MG63 (cell line): ENCODE measurements around the gene BORCS6. TPM values are rescaled to one million over a fixed set of nuclear protein-coding genes. Genes with fewer than 3 reads are reported as not detected.
"Not testable (repeated sequence)": the region's sequence is repeated elsewhere in the genome, so short reads cannot be mapped to it uniquely, and the experiment has no call there.

ENCODE experiments used
- DNase-seq: peaks from one replicate; pipeline ENCODE4 v3.0.0-alpha.2; 2020
- H3K27me3 ChIP-seq: fragments of 250-450 bp; sonication (Bioruptor Pico); 2 replicates; pipeline ENCODE4 v1.5.1; 2020; ENCODE audit warnings: mild to moderate bottlenecking, moderate library complexity
- H3K36me3 ChIP-seq: fragments of 250-450 bp; sonication (Bioruptor Pico); 2 replicates; pipeline ENCODE4 v1.5.1; 2020; ENCODE audit warnings: mild to moderate bottlenecking, moderate library complexity
- H3K4me3 ChIP-seq: fragments of 250-450 bp; sonication (Bioruptor Pico); 2 replicates; pipeline ENCODE4 v1.5.1; 2020; ENCODE audit warnings: mild to moderate bottlenecking, moderate library complexity
- H3K9me3 ChIP-seq: fragments of 250-450 bp; sonication (Bioruptor Pico); 2 replicates; pipeline ENCODE4 v1.5.1; 2020; ENCODE audit warnings: mild to moderate bottlenecking, moderate library complexity
- total RNA-seq: library from RNA; depleted of rRNA; stranded (reverse); fragments of >200 nt; shearing (Covaris generic); gene quantifications from 2 replicates; pipeline ENCODE4 v1.2.3, GENCODE V29; 2014; ENCODE audit warnings: low replicate concordance

BORCS6 gene
- total RNA-seq, 1 experiment from 2014 or later = 17.3 TPM

DNA sequence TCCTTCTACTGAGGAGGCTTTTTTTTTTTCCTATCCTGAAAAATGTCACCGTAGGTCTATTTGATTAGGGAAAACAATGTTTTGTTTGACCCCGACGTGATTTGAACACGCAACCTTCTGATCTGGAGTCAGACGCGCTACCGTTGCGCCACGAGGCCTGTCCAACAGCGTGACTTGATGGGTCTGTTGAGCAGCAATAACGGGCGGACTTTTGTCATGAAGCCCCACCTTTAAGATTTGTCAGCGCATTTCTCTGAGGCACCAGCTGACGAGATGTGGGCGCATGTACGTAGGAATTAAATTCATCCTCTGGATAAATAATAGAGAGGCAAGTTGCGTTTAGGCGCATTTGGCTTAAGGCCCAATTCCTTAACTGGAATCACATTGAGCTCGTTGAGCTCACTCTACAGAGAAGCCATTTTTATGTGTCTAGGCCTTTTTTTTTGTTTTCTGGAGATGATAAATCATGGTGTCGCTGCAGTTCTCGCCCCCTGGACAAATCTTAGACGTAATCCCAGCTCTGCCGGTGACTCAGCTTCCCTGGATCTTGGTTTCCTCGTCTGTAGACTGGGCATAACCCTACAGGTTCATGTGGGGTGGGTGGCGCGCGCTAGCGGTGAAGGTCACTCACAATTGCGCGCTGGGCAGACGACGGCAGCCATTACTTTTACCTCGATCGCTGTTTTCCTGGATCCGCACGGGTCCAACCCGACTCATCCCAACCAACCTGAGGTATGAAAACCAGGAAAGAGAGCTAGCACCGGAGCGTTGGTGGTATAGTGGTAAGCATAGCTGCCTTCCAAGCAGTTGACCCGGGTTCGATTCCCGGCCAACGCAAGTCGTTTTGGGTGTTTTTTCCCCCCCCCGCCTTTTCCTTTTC, 31.0 kb upstream of the BORCS6 start:
- Histone ChIP-seq H3K27me3 (no peaks in the 10 kb centered on the region), H3K4me3 (peak overlapping the region; percentile 81), H3K36me3 (no peaks in the 10 kb centered on the region), H3K9me3 (no peaks in the 10 kb centered on the region)
- DNase-seq = peak; percentile 83

DNA sequence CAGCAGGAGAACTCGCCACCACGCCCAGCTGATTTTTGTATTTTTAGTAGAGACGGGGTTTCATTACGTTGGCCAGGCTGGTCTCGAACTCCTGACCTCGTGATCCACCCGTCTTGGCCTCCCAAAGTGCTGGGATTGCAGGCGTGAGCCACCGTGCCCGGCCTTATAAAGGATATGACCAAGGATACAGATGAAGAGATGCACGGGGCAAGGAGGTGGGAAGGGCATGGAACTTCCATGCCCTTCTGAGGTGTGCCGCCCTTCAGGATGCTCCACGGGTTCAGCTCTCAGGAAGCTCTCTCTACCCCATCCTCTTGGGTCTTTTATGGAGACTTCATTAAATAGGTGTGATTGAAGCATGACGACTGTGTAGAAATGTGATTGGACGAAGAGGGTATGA, 24.0 kb upstream of the BORCS6 start:
- H3K4me3 ChIP-seq, H3K9me3 ChIP-seq, H3K27me3 ChIP-seq, DNase-seq: not testable (repeated sequence)
- peaks cover 11% of the 10 kb centered on the region for H3K36me3 ChIP-seq

DNA sequence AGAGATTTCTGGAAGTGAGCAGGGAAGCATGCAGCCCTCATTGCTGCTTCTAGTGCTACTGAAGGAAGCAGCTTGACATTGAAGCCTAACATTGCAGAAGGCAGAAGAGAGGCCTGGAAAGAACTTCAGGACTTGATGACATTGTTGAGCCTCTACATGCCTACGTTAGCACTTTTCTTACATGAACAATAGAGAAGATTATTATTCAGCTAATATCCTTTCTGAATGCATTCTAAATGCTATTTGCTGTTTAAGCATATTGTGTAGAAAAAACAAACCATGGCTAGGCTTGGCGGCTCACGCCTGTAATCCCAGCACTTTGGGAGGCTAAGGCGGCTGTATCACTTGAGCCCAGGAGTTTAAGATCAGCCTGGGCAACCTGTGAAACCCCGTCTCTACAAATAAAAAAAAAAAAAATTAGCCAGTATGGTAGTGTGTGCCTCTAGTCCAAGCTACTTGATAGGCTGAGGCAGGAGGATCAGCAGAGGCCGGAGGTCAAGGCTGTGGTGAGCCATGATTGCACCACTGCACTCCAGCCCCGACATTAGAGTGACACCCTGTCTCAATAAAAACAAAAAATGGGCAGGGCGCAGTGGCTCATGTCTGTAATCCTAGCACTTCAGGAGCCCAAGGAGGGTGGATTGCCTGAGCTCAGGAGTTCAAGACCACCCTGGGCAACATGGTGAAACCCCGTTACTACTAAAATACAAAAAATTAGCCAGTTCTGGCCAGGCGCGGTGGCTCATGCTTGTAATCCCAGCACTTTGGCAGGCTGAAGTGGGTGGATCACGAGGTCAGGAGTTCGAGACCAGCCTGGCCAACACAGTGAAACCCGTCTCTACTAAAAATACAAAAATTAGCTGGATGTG, 22.6 kb upstream of the BORCS6 start:
- peaks cover 23% of the 10 kb centered on the region for H3K36me3 ChIP-seq
- H3K9me3 ChIP-seq = no peaks in the 10 kb centered on the region
- no peak for DNase-seq
- H3K27me3 ChIP-seq = no peaks in the 10 kb centered on the region
- no peak overlapping the region for H3K4me3 ChIP-seq

DNA sequence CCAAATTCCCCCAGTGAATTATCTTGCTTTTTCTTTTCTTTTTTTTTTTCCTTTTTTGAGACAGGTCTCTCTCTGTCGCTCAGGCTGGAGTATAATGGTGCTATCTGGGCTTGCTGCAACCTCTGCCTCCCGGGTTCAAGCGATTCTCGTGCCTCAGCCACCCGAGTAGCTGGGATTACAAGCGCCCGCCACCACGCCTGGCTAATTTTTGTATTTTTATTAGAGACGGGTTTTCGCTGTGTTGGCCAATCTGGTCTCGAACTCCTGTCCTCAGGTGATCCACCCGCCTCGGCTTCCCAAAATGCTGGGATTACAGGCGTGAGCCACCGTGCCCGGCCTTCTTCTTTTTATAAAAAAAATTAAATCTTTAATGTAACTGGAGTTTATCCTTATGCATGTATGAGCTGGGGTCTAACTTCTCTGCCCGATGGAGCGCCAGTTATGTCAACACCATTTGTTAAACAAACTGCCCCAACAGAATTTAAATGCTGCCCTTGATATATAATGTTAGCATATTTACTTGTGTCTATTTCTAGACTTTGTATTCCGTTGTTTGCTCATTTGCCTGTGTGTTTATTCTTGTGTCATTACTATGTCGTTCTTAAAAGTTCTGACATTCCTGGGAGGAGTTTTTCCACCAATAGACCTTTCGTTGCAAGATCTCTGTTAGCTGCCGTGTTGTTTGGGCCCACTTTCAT, 20.9 kb upstream of the BORCS6 start:
- Histone ChIP-seq H3K27me3 (no peaks in the 10 kb centered on the region), H3K36me3 (peaks cover 39% of the 10 kb centered on the region), H3K4me3 (peak overlapping the region; percentile 80), H3K9me3 (no peaks in the 10 kb centered on the region)
- peak; percentile 53 for DNase-seq

DNA sequence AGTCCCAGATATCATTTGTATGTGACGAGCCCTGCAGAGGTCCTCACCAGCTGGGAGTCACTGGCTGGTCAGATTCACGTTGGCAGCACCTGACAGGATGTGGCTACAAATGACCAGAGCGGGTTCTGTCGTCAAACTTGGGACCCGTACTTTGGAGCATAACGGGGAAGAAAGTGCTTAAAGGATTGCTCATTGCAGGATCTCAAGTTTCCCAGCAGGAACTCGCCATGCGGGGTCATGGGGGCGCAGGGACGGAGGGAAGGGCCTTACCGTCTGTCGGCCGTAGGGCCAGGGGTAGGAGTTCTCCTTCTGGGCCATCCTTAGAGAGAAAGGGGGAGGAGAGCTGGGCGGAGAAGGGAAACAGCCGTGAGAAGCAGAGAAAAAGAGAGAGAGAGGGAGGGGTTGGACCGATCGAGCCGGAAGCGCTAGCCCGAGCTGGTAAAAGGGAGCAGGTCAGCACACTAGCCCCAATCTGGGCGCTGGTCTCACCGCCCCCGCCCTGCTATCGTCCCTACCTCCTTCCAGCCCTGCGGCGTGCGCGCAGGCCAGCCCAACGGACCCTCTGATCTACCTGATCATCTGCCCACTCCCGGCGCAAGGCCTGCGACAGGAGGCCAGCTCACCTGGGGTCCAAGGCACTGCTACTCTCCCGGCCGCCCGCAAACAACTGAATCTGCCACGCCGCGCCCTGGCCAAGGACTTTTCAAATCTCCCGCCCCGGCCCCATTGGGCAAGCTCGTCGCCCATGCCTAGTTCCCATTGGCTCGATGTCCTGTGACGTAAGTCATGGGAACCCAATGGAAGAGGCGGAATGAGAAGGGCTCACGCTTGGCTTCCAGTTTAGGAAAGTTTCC, 20.2 kb upstream of the BORCS6 start, which contains the start of gene AURKB:
Gene AURKB (minus strand): TSS at position 669 of the 854 bp plus-strand sequence. CDS start 351 bp downstream, at position 318.
- Histone ChIP-seq H3K4me3 (peak within 1 kb of the TSS; percentile 80), H3K9me3 (no peaks in the 10 kb centered on the region), H3K36me3 (peaks cover 47% of the 10 kb centered on the region), H3K27me3 (no peaks in the 10 kb centered on the region)
- peak; percentile 98 for DNase-seq

DNA sequence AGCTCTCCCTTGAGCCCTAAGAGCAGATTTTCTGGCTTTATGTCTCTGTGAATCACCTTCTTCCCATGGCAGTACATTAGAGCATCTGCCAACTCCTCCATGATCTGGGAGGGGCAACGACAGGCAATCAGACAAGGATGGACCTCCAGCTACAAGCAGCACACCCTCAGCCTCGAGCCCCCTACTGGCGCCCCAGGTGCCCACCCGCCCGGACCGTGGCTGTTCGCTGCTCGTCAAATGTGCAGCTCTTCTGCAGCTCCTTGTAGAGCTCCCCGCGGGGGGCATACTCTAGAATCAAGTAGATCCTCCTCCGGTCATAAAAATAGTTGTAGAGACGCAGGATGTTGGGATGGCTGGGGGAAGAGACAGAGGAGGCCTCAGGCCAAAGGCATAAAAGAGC, 16.6 kb upstream of the BORCS6 start:
- no peak for DNase-seq
- H3K4me3 ChIP-seq = no peak overlapping the region
- no peaks in the 10 kb centered on the region for H3K27me3 ChIP-seq
- H3K36me3 ChIP-seq = peaks cover 77% of the 10 kb centered on the region
- no peaks in the 10 kb centered on the region for H3K9me3 ChIP-seq

DNA sequence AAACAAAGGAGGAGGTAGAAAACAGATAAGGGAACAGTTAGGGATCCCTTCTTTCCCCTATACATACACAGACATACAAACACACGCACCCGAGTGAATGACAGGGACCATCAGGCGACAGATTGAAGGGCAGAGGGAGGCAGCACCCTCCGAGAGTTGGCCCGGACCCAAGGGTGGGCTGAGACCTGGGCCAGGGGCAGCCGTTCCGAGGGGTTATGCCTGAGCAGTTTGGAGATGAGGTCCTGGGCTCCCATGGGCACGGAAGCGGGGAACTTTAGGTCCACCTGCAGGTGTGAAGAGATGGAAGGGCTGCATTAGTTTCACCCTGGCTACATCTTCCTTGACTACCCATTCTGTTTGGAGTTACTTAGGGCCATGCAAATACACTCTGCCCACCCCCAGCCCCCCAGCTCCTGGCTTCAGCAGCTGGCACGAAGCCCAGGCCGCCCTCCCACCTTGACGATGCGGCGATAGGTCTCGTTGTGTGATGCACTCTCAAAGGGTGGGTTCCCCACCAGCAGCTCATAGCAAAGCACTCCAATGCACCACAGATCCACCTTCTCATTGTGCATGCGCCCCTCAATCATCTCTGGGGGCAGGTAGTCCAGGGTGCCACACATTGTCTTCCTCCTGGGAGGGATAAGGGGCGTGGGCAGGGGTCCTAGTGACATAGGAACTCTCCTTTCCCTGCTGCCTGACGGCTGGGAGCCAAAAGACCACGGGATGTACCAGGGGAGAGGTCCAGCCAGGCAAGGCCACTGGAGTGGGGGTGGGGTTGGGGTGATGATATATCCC, 15.0 kb upstream of the BORCS6 start:
- Histone ChIP-seq H3K36me3 (peaks cover 83% of the 10 kb centered on the region), H3K4me3 (no peak overlapping the region), H3K9me3 (no peaks in the 10 kb centered on the region), H3K27me3 (no peaks in the 10 kb centered on the region)
- DNase-seq = no peak

DNA sequence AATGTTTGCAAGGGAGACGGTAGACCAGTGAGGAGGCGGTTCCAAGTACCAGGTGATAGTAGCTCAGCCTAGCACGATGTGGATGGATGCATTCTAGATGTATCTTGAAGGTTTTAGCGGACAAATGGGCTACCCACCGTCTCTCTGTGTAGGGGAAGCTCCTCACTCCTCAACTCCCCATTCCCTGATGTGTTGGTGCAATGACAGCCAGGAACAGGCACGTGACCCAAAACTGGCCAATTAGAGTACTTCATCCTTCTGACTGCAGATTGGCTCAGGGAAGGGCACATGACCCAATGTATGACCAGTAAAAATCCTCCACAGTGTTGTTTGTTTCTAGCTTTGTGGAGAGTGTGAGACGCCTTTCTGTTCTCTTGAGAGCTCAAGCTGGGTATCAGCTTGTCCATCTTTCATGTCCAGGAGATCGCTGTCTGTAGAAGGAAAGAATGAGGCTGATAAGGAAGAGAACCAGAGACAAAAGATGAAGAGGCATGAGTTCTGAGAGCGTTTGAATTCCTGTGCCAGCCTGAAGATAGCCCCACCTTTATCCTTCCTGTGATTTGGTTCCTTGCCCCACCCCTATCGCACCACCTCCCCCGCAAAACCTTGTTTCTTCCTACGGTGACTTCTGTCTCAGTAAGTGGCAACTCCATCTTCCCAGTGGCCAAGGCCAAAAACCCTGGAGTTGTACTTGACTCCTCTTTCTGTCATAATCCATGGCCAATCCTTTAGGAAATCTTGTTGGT, 2.3 kb upstream of the BORCS6 start:
- no peaks in the 10 kb centered on the region for H3K9me3 ChIP-seq
- H3K36me3 ChIP-seq = no peaks in the 10 kb centered on the region; the same call in 1 of the 2 replicates
- no peaks in the 10 kb centered on the region for H3K27me3 ChIP-seq
- no peak overlapping the region for H3K4me3 ChIP-seq
- DNase-seq = peak; percentile 66

DNA sequence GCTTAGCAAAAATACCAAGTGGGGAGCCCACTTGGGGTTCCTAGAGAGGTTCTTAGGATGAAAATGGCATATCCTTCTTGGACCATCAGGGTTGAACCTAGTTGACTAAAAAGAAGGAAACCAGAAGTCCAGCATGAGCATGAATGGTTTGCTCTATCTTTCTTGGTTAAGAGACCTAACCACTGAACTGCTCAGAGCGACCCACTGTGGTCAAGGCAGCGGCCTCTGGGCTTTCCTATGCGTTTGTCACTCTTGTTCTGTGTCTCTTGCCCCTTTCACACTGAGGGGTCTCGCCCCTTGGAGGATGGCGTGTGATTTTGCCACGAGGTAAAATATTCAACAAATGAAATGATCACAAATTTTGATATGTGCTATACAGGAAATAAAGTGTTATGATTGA, 526 bp upstream of the BORCS6 start:
- DNase-seq = no peak
- no peaks in the 10 kb centered on the region for H3K9me3 ChIP-seq
- H3K36me3 ChIP-seq = no peaks in the 10 kb centered on the region; the same call in 1 of the 2 replicates
- H3K4me3 ChIP-seq = peak overlapping the region; percentile 98
- no peaks in the 10 kb centered on the region for H3K27me3 ChIP-seq

DNA sequence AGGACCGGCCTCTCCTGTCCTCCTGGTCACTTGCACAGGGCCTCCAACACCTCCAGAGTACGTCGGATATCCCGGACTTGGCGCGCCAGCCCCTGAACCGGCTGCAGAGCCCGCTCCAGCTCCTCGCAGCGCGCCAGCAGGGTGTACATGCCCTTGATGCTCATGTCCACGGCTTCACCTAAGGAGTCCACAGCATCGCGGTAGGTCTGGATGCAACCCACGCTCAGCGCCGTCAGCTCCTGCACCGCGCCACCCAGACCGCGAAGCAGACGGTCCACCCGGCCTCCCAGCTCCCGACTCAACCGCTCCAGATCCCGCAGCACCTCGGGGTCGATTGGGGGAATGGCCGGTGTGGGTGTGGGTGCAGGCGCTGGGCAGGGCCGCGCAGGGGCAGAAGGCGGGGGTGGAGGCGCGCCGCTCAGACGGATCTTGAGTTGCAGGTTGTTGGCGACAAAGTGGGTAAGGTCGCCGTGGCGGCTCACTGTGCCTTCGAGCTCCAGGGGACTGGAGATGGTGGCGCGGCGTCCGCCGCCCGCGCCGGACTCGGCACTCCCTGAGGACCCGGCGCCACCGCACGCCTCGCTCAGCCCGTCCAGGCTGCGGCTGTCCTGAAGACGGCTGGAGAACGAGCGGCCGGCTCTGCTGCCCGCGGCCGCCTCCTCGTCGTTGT, 804 bp downstream of the BORCS6 start:
- no peak for DNase-seq
- Histone ChIP-seq H3K36me3 (no peaks in the 10 kb centered on the region; the same call in 1 of the 2 replicates), H3K4me3 (peak overlapping the region; percentile 98), H3K27me3 (no peaks in the 10 kb centered on the region), H3K9me3 (no peaks in the 10 kb centered on the region)

DNA sequence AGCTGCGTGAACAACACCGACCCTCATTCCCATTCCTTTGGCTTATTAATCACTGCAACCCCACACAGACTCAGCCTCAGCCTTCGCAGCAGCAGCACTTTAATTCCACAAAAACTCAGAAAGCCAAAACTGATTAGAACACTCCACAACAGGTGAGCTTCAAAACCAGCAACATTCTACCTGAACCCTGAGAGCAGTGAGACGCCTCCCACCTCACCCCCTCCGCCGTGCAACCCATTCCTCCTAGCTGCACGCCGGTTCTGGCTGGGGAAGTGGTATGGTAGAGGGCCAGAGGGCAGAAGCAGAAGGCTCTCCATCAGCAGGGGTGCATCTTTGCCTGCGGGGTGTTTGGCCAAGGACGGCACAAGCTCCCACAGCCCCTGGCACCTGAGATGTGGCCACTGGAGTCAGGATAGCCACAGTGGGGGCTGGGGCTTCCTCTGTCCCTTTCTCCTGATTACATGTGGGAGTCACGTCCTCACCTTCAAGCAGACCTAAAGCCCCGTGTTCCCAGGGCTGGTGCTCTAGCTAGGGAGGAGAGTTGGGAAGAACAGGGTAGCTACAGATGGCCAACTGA, 1.6 kb downstream of the BORCS6 start:
- Histone ChIP-seq H3K4me3 (peak overlapping the region; percentile 98), H3K36me3 (no peaks in the 10 kb centered on the region; the same call in 1 of the 2 replicates), H3K27me3 (no peaks in the 10 kb centered on the region), H3K9me3 (no peaks in the 10 kb centered on the region)
- DNase-seq = no peak

DNA sequence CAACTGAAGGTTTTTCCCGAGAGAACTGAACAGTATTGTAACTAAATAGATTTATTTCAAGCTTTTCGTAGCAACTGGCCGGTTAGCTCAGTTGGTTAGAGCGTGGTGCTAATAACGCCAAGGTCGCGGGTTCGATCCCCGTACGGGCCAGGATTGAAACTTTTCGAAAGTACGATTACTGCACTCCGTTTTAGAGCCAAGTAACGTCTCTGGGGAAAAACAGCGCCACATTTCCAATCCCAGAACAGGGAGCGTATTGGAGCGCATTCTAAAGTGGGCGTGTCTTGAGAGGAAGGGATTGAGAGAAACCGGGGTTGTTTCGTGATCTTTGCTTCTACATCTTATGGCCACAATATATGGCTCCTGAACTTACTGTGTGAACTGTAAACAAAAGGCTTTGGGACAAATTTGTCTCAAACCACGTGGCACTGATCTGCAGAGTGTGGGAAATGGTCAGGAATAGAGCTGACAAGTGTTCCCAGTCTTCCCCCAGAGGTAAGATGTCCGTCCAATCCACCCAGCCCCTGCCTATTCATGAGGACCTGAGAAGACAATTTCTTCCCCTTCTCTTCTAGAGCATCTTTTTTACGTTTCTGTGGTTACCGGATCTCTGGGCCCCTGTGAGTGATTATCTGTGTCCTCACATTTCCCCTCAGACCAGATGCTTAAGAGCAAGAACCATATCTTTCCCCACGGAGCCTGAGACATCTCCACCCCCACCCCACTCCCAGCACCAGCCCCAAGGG, 2.3 kb downstream of the BORCS6 start:
- DNase-seq = peak; percentile 95

DNA sequence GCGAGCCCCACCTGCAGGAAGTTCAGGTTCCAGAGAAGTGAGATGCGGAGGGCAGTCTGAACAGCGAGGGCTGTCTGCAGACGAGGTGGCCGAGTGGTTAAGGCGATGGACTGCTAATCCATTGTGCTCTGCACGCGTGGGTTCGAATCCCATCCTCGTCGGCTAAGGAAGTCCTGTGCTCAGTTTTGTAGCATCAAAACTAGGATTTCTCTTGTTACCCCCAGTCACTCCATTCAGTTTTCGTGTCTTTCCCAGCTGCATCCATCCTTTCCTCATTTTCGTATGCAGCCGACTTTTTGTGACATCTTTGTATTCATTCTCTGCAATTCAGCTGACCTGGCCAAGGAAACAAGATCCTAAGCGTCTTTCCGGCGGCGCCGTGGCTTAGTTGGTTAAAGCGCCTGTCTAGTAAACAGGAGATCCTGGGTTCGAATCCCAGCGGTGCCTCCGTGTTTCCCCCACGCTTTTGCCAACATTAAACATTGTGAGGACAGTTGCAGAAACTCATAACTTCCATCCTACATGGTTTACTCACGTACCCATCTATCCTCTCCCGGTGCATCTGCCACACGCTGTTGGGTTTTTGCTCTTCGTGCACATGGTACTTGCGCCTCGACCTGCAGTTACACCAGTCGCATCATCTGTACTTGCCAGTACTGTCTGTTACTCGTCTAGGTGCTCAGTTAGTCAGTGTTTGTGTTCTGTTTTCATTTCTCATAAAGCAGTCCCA, 3.0 kb downstream of the BORCS6 start:
- Histone ChIP-seq H3K36me3 (no peaks in the 10 kb centered on the region; the same call in 1 of the 2 replicates), H3K4me3 (peak overlapping the region; percentile 83), H3K27me3 (no peaks in the 10 kb centered on the region), H3K9me3 (no peaks in the 10 kb centered on the region)
- peak; percentile 93 for DNase-seq

More for the DNA sequence above, 2.3 kb downstream of the BORCS6 start:
- no peaks in the 10 kb centered on the region for H3K27me3 ChIP-seq
- no peaks in the 10 kb centered on the region for H3K9me3 ChIP-seq
- H3K4me3 ChIP-seq = peak overlapping the region; percentile 98
- no peaks in the 10 kb centered on the region; the same call in 1 of the 2 replicates for H3K36me3 ChIP-seq
